Heart left ventricle (tissue), 13 donors: ENCODE measurements around the gene JDP2.

Experiments
- POLR2A ChIP-seq, 2 donors: fragments of 450-650 bp; IDR thresholded peaks; one replicate each; pipeline ENCODE4 v1.6.1; 2017; ENCODE audit warnings: antibody characterized with exemption in 2 of 2, mild to moderate bottlenecking in 2 of 2, moderate library complexity in 2 of 2
- TF ChIP-seq, protein P1 (sequence below), 12 donors: fragments of 200-600 bp; sonication (generic) in 4 of 12; IDR thresholded peaks; one replicate each; pipeline versions ENCODE4 v1.5.0 to v1.8.0; 2018 to 2022; ENCODE audit warnings: antibody characterized with exemption in 12 of 12, mild to moderate bottlenecking in 5 of 12
- donor health status: ischemic (EF 13 %, LVEDD 7.1; RV severe dilation, severe dysfunction).
- donor health status: DM: no; HTN: yes; CAD: no.
- donor health status: DM: no; HTN: no; CAD: no.
- donor health status: ischemic (EF 25% LVEDD 6.9; RV normal size, moderate dysfunction).
- donor health status: ischemic (EF 25% LVEDD 5.7; RV mildly dilated, moderate dysfunction).
- donor health status: ischemic (EF 35%, LVEDD 5.7; RV mildly dilated, moderate dysfunction).
- donor health status: nonischemic (EF 11% LVEDD 7.7; RV severe dilation, severe dysfunction).
- donor health status: DM: yes; HTN: yes; CAD: no.
- donor health status: PGD.
- donor health status: ischemic (EF 29% LVEDD 5.4; RV normal size, mild dysfunction).
- donor health status: nonischemic (EF 23%, LVEDD 6.1; RV moderate dilation, normal function).

DNA sequence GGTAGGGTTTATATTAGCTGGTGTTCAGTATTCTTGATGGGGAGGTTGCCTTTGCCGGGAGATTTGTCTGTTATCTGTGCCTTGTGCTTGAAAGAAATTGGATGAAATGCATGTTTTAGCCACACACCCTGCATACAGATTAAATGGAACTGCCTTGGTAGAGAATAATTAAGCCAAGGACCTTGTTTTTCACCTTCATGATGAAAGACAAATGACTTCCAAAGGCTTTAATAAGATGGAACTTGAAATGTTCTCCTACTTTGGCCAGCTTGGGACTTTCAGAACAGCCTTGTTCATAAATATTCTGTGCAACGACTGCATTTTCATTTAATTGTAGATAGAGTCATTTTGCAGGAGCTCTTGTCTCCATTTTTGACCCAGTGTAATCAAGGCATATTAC lies 21.2 kb downstream of the JDP2 start:
- TF ChIP-seq, protein P1, sequence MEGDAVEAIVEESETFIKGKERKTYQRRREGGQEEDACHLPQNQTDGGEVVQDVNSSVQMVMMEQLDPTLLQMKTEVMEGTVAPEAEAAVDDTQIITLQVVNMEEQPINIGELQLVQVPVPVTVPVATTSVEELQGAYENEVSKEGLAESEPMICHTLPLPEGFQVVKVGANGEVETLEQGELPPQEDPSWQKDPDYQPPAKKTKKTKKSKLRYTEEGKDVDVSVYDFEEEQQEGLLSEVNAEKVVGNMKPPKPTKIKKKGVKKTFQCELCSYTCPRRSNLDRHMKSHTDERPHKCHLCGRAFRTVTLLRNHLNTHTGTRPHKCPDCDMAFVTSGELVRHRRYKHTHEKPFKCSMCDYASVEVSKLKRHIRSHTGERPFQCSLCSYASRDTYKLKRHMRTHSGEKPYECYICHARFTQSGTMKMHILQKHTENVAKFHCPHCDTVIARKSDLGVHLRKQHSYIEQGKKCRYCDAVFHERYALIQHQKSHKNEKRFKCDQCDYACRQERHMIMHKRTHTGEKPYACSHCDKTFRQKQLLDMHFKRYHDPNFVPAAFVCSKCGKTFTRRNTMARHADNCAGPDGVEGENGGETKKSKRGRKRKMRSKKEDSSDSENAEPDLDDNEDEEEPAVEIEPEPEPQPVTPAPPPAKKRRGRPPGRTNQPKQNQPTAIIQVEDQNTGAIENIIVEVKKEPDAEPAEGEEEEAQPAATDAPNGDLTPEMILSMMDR (IDR thresholded peaks at IDR 0.05), result no peak
- no peak for TF ChIP-seq POLR2A (IDR thresholded peaks at IDR 0.05)
